ENCODE measurements around the gene ZBTB1. TPM values are rescaled to one million over a fixed set of nuclear protein-coding genes. Genes with fewer than 3 reads are reported as not detected.

Gene ZBTB1
- total RNA-seq, 4 donors from 2014 or later, result 39.8 to 71.1 (median 44.5) TPM

GRCh38 chr14:64476438-64476837 lies 28.1 kb upstream of the ZBTB1 start:
- 89 to 94% methylated on average over 5 to 8 of the region's 8 CpGs for WGBS, 2 donors (ENCODE audit: low coverage in 1 of 2)
- H3K4me3 ChIP-seq, result no peak overlapping the region
- H3K9me3 ChIP-seq, result no peaks in the 10 kb centered on the region
- ATAC-seq, result no peak
- no peak for TF ChIP-seq POLR2A (IDR thresholded peaks at IDR 0.05)
- TF ChIP-seq POLR2AphosphoS5 (IDR thresholded peaks at IDR 0.05), result no peak
- TF ChIP-seq CTCF (IDR thresholded peaks at IDR 0.05), result no peak
- no peak for TF ChIP-seq EP300 (IDR thresholded peaks at IDR 0.05)
- H3K27ac ChIP-seq, result no peak overlapping the region
- H3K4me1 ChIP-seq, result no peaks in the 10 kb centered on the region
- H3K36me3 ChIP-seq, result peaks cover 0 to 20% of the 10 kb centered on the region in 2 donors
- no peaks in the 10 kb centered on the region for H3K27me3 ChIP-seq

DNA sequence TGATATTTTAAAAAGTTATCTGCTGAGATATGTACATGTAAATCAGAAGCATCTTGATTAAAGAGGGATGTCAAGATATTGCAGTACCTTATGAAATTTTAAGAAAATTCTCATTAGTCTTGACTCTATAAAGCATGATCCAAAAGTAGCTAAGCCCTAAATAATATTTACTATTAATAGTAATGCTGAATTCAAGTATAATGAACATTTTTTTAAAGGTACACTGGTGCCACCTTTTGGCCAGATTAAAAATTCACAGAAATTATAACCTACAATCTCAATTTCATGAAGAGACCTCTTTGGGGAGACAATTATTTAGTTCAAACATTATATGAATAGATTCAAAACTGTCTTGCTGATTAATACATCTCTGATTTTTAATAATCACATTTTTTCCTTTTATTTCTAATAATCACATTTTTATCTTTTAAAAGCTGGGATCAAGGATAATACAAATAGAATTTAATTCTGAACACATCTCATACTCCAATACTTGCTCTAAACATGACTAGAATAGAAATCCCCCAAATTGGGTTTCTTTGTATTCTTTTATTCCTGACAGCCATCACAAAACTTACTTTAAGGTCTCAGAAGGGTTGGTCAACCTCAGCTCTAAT lies 25.8 kb upstream of the ZBTB1 start:
- Histone ChIP-seq H3K27ac (no peak overlapping the region), H3K4me1 (no peaks in the 10 kb centered on the region), H3K9me3 (no peaks in the 10 kb centered on the region), H3K4me3 (no peak overlapping the region), H3K36me3 (peaks cover 0 to 28% of the 10 kb centered on the region in 2 donors), H3K27me3 (no peaks in the 10 kb centered on the region)
- peak; percentile 28 to 50 (median 44) for TF ChIP-seq CTCF (IDR thresholded peaks at IDR 0.05)
- TF ChIP-seq POLR2AphosphoS5 (IDR thresholded peaks at IDR 0.05), result no peak
- ATAC-seq, result no peak

GRCh38 chr14:64488590-64489099 lies 15.9 kb upstream of the ZBTB1 start:
- TF ChIP-seq POLR2A (IDR thresholded peaks at IDR 0.05) (no peak), EP300 (IDR thresholded peaks at IDR 0.05) (no peak), POLR2AphosphoS5 (IDR thresholded peaks at IDR 0.05) (no peak), CTCF (IDR thresholded peaks at IDR 0.05) (no peak)
- peaks cover 7 to 77% of the 10 kb centered on the region in 2 donors for H3K36me3 ChIP-seq

GRCh38 chr14:64491637-64492036 lies 12.9 kb upstream of the ZBTB1 start:
- H3K4me1 ChIP-seq, result no peaks in the 10 kb centered on the region
- no peaks in the 10 kb centered on the region for H3K9me3 ChIP-seq
- peaks cover 5 to 72% of the 10 kb centered on the region in 2 donors for H3K36me3 ChIP-seq
- H3K27me3 ChIP-seq, result no peaks in the 10 kb centered on the region
- no peak overlapping the region for H3K27ac ChIP-seq
- no peak for ATAC-seq
- TF ChIP-seq CTCF (IDR thresholded peaks at IDR 0.05), result no peak
- no peak for TF ChIP-seq POLR2AphosphoS5 (IDR thresholded peaks at IDR 0.05)
- no peak for TF ChIP-seq POLR2A (IDR thresholded peaks at IDR 0.05)
- no peak for TF ChIP-seq EP300 (IDR thresholded peaks at IDR 0.05)
- WGBS, 2 donors (ENCODE audit: low coverage in 1 of 2), result 75 to 85% methylated on average over 2 of the region's 2 CpGs
- no peak overlapping the region for H3K4me3 ChIP-seq

More at GRCh38 chr14:64488590-64489099, 15.9 kb upstream of the ZBTB1 start:
- H3K27me3 ChIP-seq, result no peaks in the 10 kb centered on the region
- no peak overlapping the region for H3K4me3 ChIP-seq
- H3K4me1 ChIP-seq, result no peaks in the 10 kb centered on the region
- H3K9me3 ChIP-seq, result no peaks in the 10 kb centered on the region
- ATAC-seq, result no peak
- 81 to 99% methylated on average over 5 of the region's 5 CpGs for WGBS, 2 donors (ENCODE audit: low coverage in 1 of 2)
- H3K27ac ChIP-seq, result no peak overlapping the region

DNA sequence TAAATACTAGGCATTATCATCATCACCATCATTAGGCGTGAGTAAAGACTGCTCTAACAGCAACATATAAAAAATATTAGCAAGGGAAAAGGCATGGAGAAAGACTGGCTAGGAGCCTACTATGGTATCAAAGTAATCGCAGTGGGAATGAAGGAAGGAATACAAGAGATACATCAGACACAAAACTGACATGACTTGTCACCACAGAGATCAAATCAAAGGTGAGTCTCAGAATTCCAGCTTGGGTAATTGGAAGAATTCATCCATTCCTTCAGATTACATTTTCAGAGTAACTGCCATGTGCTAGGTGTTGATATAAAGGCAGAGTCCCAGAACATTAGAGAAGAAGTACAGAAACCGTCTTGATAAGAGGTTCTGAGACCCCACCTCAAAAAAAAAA lies 11.1 kb upstream of the ZBTB1 start:
- Histone ChIP-seq H3K27ac (no peak overlapping the region), H3K4me3 (no peak overlapping the region), H3K36me3 (peaks cover 0 to 59% of the 10 kb centered on the region in 2 donors), H3K9me3 (no peaks in the 10 kb centered on the region), H3K27me3 (no peaks in the 10 kb centered on the region), H3K4me1 (no peaks in the 10 kb centered on the region)
- TF ChIP-seq POLR2AphosphoS5 (IDR thresholded peaks at IDR 0.05), result no peak
- WGBS, 2 donors (ENCODE audit: low coverage in 1 of 2), result 88 to 93% methylated on average over 3 of the region's 3 CpGs
- no peak for ATAC-seq

Measured in gastroesophageal sphincter (tissue), 4 donors.